D721Med (cell line): Measurements from ENCODE around the gene ADRA2C.

Experiments
- DNase-seq: peaks from one replicate; pipeline ENCODE4 v3.0.0; 2011; ENCODE audit warnings: low spot score; ENCODE audit not compliant: insufficient read length
- FAIRE-seq: peaks from 2 replicates; lab custom pipeline; 2011; peaks lifted over from hg19 to GRCh38; lab: Jason Lieb, UNC
- CTCF ChIP-seq: IDR thresholded peaks from 2 replicates; pipeline ENCODE4 v1.5.1; 2012; ENCODE audit warnings: mild to moderate bottlenecking, control low read depth; ENCODE audit not compliant: insufficient read depth; ENCODE audit errors: missing control alignments

The ADRA2C gene

GRCh38 chr4:3785292-3785565 is 19.0 kb downstream of the ADRA2C start:
- FAIRE-seq (no peak), DNase-seq (no peak)
- no peak for TF ChIP-seq CTCF

DNA sequence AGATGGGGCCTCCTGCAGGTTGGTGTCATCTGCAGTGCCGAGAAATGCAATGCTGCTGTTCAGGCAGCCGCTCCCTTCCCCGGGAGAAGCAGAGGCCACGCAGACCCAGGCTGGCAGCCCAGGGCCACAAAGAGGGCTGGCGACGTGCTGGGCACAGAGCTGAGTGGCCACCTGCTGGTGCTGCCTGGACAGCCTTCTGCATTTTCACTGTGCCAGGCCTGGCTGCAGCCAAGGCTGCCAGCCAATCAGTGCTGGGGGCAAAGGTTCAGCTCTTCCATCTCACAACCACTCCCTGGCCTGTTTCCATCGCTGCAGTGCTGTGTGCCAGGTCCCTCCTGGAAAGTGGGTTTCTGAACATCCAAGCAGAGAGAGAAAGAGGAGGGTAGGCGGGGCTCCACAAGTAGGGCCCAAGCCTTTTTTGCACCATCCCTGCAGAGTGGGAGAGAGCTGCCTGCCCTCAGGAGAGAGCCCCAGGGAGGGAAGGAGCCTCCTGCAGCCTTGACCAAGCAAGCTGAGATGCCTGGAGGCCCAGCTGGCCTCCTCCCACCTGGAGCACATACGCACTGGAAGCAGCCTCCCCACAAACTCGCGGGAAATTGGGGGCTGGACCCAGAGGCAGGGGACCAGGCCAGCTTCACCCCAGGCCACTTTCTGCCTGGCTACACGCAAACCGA is 20.1 kb downstream of the ADRA2C start:
- FAIRE-seq (no peak), DNase-seq (no peak)
- TF ChIP-seq CTCF = no peak

DNA sequence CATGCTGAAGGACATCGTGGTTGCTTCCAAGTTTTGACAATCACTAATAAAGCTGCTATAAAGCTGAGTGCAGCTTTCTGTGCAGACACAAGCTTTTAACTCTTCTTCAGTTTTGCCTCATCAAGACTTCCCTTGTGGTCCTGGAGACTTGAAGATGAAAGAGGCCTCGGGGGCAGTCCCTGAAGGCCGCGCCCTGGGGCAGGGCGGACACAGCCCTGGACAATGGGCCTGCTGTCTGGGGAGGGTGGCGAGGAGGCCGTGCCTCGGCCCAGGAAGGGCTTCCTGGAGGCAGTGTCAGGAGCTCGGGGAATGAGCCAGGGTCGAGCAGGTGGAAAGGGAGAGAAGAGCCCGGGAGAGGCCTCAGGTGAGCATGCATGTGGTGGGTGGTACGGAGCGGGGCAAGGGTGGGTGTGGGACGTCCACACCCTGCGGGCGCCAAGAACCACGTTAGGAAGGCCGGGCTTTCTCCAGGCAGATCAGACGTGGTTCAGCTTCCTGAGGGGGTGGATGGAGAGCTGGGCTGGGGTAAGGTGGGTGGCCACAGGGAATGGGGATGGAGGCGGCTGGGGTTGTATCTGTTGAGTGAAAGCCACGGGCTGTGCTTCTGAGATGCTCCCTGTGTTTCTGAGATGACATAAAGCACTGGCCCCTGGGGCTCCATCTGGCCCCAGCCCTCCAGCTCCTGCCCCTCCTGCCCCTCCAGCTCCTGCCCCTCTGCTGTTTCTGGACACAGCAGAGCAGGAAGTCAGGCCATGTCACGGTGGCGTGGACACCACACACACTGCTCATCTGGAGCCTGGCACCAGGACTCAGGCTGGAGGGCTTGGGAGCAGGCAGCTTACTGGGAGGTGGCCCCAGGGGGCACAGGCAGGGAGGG is 21.5 kb downstream of the ADRA2C start:
- FAIRE-seq (no peak), DNase-seq (no peak)
- no peak for TF ChIP-seq CTCF

- no peak for TF ChIP-seq CTCF
- FAIRE-seq (no peak), DNase-seq (no peak)
These were observed 22.1 kb downstream of the ADRA2C start for GRCh38 chr4:3788366-3788660.

DNA sequence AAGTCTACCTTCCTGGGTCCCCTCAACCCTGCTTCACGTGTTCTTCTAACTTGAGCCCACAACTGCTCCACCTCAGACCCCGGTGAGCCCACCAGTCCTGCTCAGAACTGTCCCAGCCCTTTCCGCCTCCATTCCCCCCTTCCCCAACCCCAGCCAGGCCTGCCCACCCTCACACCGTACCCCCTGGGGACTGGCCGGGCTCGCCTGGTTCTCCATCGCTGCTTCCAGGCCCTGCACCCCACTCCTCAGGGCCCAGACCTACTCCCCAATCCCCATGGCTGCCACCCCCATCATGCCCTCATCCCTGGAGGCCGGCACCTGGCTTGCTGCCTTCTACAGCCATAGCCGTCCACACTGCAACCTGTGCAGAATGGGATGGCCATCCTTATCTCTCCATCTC is 23.4 kb downstream of the ADRA2C start:
- no peak for DNase-seq
- no peak for TF ChIP-seq CTCF
- no peak for FAIRE-seq

DNA sequence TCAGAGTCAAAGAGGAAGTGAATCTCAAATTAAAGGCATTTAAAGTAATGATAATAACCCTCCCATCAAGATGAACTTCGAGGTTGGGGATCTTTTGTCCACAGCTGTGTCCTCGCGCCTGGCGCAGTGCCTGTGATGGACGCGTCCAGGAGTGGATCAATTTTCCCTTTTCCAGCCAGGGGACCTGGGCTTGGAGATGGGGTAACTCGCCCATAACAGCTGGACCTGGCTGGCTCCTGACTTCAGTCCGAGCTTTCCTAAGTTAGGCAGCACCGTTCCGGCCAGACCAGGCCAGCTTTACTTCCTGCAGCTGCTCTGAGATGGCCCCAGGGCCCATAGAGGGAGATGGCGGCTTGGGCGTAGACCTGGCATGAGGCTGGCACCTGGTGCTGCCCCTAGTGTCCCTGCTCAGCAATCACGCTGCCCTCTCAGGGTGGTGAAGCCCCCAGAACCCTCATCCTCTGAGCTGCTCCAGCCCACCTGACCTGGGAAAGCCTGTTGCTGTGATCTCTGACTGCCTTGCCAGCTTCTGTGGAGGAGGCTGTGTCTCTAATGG is 23.9 kb downstream of the ADRA2C start:
- no peak for FAIRE-seq
- no peak for DNase-seq
- TF ChIP-seq CTCF = no peak

GRCh38 chr4:3791256-3791655 is 25.1 kb downstream of the ADRA2C start:
- DNase-seq (no peak), FAIRE-seq (no peak)

More at GRCh38 chr4:3791256-3791655, 25.1 kb downstream of the ADRA2C start:
- TF ChIP-seq CTCF = no peak
